GM23248 (cell line): ENCODE data around the gene ADISSP.

ENCODE experiments used
- EZH2 ChIP-seq: fragments of 200-600 bp; sonication (generic); IDR thresholded peaks from 2 replicates; pipeline ENCODE4 v1.6.1; 2018; ENCODE audit warnings: antibody characterized with exemption, mild to moderate bottlenecking; ENCODE audit not compliant: insufficient read depth, poor library complexity, severe bottlenecking
- EZH2phosphoT487 ChIP-seq: fragments of 200-600 bp; sonication (generic); IDR thresholded peaks from 2 replicates; pipeline ENCODE4 v1.6.1; 2018; ENCODE audit warnings: antibody characterized with exemption, moderate library complexity, mild to moderate bottlenecking, low read depth; ENCODE audit not compliant: insufficient read depth

DNA sequence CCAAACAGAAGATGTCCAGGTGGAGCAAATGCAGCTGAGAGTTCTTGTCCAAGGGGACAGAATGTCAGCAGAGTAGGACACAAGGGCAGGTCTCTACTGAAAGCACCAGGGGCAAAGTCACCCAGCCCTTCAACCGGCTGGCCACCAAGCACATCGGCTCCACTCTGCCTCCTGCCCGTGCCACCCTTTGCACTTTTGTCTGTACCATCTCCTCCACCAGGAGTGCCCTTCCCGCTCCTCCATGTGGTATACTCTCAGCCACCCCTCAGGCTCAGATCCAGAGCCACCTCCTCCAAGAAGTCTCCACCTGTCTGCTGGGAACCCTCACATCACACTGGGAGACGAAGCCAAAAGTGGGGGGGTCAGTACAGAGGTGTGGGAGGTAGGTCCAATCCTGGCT lies 39.2 kb downstream of the ADISSP start:
- TF ChIP-seq EZH2 (no peak), EZH2phosphoT487 (no peak)
